ENCODE results near the gene DUS2.
A peak's percentile ranks its signal among the peaks of the same experiment; 100 is the strongest.
"Not testable (repeated sequence)": the region's sequence is repeated elsewhere in the genome, so short reads cannot be mapped to it uniquely, and the experiment has no call there.

The DUS2 gene

DNA sequence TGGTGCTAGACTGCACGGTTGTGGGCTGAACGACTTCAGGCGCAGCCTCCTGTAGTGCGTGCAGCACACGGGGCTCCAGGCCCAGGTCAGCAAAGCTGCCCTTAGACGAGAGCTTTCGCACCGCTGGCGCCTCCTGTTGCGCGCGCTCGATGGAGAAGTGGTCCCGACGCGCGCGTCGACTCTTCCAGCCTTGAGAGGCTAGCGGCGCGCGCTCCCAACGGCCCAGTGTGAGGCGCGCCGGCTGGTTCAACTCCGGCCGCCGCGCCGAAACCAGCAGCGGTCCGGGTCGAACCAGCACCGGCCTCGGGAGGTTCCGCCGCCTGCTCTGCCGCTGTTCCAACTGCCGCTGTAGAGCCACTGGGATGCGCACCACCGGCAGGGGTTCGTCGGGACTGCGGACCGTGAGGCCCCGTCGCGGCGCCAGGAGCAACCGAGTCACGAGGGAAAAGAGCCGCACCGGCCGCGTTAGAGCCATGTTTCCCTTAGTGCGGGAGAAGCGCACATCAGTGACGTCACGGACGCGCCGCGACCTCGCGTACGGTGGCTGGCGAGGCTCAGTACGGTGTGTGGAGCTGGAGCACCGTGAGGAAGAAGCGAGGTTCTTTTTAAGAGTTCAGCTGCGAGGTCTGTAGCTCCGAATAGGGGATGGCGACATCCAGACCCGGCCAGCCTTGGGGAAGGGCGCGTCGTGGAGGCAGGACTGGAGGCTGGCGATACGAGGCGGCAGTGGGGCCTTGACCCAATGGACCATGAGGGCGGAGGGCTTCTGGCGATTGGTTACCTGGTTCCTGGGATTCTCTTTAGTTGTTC lies at the start of gene DUS2, which contains the start of gene DDX28:
Gene DUS2 (plus strand): TSS at position 557 of the 810 bp plus-strand sequence. CDS start 14,740 bp downstream, outside the sequence.
Gene DDX28 (minus strand): TSS at position 505 of the 810 bp plus-strand sequence. CDS start 30 bp downstream, at position 475.
- DNase-seq: peak; percentile 80

DNA sequence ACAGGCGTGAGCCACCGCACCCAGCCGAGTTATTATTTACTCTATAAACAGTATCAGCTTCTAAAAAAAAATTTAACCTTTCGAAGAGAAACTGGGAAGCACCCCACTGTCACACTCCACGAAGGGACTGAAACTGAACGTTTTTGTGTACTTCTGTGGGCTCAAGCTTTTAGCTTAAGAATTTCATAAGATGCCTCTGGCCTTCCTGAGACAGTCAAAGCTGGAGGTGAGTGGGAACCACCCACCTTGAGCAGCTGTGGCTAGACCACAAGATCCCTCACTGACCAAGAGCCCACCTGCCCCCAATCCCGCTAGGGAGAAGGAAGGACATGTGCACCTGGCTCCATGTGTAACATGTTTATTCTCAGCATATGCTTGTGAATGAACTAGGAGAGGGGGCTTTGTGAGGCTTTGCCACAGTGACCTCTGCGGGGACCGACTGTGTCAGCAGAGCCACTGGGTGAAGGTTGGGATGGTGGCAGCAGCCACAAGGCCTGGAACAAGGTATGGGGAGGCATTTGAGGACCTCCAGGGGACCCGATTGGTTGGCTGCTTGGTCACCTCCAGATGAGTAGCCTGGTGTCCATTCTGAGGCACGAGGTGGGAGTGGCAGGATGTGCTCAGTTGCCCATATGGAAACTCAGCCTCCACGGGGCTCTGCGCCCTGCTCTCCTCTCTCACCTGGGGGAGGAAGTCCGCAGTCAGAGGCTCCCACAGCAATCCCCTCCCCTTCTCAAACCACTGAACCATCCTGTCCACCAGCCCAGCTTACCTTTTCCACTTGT lies 47.6 kb upstream of the DUS2 start:
- no peak for DNase-seq

DNA sequence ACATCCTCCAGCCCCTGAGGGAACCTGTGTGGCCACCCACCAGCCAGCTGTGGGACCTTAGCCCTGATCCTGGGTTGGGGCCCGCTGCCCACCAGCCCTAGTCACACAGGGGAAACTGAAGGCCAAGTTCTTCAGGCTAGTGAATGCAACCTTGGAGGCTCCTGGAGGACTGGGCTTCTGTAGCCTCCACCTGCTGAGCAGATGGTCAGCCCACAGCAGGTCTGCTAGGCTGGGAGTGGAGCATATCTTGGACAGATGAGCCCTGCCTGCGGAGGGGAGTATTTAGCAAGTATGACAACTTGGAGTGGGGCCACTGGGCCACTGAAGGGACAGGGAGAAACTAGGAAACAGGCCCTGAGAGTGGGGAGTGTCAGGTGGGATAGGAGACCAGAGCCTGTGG lies 46.9 kb upstream of the DUS2 start:
- no peak for DNase-seq

DNA sequence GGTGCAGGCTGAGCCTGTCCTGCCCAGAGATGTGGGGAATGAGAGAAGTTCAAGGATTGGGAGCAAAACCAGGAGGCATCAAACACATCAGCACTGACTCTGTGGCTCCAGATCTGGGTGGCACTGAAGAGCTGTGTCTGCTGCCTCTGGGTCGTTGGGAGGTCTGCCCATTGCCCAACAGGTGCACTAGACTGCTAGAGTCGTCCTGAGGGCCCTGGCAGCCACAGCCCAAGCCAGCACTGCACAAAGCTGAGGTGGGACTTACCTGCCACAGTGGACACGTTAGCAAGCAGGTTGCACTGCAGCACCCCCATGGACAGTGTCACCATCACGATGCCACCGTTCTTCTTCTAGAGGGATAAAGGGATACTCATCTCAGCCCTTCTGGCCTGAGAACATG lies 46.1 kb upstream of the DUS2 start:
- DNase-seq: no peak

DNA sequence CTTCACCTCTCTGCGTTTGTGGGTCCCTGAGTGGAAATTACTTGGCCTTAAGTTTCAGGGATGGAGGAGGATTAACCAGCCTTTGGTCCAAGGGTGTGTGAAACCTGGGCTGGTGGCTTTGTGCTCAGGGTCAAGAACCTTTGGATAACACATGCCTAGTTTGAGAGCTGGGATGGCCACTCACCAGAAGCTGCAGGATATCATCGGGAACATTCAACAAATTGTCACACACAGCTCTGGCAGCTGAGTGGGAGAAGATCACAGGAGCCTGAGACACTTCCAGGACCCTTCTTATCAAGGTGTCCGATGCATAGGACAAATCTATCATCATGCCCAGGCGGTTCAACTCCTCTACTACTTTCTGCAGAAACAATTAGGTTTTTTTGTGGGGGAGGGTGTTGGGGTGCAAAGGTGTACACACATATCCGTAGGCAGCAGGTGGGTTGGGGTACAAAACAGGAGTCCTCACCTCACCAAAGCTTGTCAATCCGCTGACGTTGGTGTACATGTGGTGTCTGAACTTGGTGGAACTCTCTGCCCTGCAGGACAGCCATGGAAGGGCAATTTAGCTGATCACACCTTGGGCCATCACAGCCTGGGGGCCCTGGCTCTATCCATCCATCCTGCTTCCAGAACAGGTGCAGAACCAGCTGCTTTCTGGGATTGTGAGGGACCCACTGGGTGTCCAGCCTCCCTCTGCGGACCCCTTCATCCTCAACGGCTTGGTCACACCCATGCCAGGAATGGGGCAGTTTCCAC lies 45.4 kb upstream of the DUS2 start:
- DNase-seq: no peak

DNA sequence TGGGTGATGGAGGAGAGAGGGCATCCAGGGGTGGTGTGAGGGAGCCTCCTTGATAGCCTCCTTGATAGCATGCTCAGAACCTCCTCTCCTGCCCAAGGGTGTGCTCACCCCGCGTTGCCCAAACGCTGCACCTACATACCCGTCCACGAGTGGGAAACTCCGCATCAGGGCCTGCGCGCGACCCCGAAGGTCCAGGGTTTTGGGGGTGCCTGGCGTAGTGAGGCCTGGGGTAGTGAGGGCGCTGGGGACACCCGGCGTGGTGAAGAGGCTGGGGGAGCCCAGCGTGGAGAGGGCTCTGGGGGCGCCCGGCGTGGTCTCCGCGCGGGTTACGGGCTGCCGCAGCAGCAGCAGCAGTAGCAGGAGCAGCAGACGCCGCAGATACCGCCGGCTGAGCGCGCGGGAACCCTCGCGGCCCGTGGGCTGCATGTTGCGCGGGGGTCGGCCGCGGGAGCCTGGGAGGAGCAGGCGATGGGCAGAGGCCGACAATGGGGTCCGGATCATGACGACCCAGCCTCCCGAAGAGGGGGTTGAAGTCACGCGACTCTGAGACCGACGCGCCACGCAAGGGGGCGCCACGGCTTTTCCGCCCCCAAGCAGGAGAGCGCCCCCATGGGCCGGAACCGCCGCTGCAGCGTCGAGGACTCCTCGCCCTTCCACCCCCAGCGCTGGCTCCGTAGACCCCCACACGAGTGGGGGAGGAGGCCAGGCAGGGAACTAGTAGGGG lies 43.0 kb upstream of the DUS2 start, which contains the start of gene DPEP3:
Gene DPEP3 (minus strand): TSS at position 545 of the 724 bp plus-strand sequence. CDS start 119 bp downstream, at position 426.
- no peak for DNase-seq

DNA sequence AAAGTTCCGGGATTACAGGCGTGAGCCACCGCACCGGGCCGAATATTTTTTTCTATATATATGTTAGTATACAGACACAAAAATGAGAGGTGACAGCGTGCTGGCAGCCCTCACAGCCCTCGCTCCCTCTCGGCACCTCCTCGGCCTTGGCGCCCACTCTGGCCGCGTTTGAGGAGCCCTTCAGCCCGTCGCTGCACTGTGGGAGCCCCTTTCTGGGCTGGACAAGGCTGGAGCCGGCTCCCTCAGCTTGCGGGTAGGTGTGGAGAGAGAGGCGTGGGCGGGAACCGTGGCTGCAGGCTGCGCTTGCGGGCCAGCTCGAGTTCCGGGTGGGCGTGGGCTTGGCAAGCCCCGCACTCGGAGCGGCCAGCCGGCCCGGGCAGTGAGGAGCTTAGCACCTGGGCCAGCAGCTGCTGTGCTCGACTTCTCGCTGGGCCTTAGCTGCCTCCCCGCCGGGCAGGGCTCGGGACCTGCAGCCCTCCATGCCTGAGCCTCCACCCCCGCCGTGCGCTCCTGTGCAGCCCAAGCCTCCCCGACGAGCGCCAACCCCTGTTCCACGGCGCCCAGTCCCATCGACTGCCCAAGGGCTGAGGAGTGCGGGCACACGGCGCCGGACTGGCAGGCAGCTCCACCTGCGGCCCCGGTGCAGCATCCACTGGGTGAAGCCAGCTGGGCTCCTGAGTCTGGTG lies 40.9 kb upstream of the DUS2 start:
- no peak for DNase-seq

DNA sequence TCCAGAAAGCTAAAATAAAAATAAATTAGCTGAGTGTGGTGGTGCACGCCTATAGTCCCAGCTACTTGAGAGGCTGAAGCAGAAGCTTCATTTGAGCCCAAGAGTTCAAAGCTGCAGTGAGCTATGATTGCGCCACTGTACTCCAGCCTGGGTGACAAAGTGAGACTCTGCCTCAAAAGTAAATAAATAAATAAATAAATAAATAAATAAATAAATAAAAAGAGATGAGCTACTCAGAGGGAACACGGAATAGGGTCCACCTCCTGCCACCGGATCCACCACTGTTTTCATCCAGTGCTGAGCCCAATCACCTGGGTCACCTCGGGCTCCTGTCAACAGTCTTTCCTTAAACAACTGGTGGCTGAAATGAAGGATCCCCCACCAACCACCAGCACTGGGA lies 36.1 kb upstream of the DUS2 start:
- no peak for DNase-seq

DNA sequence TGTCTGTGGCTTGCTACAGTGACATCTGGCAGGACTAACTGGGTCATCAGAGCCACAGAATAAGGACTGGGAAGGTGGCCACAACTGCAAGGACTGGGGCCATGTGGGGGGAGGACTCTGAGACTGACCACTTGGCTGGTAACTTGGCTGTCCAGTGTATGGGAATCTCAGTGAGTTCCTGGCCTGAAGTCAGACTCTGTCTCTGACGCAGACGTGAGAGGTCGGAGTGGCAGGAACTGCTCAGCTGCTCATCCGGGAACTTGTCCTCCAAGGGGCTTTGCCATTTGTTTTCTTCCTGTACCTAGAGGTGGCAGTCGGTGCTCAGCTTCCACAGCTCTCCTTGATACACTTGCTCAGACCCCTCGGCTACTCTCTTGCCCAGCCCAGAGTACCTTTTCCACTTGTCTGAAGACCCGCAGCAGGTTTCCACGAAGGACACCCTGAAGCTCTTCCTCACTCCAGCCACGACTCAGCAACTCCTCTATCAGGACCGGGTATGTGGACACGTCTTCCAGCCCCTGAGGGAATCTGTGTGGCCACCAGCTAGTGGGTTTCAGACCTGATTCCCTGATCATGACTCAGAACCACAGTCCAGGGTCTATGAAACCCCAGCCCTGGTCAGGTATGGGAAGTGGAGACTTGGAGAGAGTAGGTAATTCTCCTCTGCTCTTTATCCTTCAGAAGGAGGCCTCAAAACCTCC lies 35.5 kb upstream of the DUS2 start:
- no peak for DNase-seq

DNA sequence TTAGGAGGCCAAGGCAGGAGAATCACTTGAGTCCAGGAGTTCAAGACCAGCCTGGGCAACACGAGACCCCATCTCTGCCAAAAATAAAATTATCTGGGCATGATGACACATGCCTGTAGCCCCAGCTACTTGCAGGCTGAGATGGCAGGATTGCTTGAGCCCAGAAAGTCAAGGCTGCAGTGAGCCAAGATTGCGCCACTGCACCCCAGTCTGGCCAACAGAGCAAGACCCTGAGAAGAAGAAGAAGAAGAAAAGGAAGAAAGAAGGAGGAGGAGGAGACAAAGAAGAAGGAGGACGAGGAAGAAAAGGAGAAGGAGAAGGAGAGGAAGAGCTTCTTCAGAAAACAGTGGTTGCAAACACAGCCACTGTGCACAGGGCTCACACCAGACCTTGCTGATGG lies 34.4 kb upstream of the DUS2 start:
- no peak for DNase-seq

DNA sequence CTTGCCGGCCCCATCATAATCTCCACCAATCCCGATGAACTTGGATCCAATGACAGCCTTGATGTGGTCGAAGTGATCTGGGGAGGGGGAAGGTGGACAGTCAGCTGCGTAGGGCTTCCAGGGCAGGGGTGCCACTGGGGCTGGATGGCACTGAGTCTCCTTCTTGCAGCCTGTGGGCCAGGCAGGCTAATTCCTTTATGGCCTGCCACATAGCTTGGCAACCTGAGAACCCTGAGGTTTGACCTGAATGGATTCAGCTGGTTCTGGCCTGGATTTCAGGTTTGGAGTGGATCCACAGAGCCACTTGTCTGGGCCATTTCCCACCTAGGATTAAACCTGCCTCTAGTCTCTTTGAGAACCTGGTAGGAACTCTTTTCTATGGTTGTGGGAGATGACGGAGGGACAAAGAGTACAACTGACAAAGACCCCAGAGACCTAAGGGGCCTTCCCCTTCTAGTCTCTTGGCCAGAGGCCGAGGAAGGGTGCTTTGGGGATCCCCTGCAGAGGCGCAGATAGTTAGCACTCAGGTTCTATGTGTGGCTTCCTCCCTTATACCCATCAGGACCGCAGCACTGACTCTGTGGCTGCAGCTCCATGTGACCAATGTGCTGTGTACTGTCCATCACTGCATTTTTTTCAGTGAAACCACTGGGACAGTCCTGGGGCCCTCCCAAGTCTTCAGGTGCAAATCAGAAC lies 33.6 kb upstream of the DUS2 start:
- DNase-seq: no peak

DNA sequence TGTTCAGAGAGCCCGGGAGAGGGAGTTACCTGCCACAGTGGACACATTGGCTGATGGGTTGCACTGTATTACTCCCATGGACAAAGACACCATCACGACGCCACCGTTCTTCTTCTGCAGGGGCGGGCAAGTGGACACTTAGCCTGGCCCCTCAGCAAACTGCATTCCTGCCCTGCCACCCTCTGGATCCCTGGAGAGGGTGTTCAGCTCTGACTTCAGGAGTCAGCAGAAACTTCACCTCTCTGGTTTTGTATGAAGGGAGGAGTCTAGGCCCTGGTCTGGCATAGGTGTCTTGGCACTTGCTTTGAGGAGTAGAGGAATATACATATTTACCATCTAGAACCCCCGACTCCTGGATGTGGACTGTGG lies 33.1 kb upstream of the DUS2 start:
- DNase-seq: no peak

DNA sequence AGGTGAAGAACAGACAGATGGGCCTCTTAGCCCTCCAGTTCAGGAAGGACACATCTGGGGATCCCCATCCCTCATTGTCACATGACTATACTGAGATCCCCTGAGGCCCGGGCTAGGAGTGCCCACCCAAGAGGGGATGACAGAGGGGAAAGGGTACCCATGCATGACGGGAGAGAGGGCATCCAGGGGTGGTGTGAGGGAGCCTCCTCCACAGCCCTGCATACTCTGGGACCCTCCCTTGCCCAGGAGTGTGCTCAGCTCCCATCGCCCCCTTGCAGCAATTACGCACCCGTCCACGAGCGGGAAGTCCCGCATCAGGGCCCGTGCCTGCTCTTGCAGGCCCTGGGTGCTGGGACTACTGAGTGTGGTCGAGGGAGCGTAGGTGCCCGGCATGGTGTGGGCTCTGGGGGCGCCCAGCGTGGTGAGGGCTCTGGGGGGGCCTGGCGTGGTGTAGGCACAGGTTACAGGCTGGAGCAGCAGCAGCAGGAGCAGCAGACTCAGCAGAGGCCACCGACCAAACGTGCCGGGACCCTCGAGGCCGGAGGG lies 30.4 kb upstream of the DUS2 start:
- DNase-seq: no peak

DNA sequence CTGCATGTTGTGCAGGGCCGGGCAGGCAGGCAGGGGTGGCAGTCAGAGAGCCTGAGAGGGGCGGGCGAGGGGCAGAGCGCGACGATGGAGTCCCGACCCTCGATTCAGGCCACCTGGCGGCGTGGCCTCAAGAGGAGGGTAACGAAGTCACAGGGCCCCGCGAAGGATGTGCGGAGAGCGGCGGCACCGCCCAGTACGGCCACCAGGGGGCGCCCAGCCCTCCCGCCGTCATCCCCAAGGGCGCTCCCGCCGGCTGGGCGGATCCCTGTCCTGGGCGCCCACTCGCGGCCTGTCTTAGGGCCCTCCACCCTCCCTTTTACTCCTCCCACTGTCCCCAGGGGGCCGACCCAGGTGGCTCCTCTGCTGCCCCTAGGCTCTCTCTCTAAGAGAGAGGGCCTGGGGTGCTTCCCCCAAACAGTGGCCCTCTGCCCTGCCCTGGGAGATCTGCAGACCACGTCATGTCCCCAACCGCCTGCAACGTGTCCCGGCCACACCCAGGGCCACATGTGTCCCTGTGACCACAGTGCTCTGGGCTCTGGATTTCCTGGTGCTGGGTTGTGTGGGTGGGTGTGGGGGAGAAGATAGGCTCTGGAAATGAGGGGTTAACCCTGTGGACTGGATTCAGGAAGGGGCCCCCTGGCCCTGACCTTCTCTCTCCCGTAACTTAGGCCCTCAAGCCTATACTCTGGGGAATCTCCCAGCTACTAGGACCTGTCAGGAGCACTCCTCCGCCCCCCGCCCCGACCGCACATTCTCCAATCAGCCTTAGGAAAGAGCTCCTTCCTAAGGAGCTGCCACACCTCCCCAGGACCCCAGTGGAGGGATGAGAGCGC lies 29.7 kb upstream of the DUS2 start:
- no peak for DNase-seq

DNA sequence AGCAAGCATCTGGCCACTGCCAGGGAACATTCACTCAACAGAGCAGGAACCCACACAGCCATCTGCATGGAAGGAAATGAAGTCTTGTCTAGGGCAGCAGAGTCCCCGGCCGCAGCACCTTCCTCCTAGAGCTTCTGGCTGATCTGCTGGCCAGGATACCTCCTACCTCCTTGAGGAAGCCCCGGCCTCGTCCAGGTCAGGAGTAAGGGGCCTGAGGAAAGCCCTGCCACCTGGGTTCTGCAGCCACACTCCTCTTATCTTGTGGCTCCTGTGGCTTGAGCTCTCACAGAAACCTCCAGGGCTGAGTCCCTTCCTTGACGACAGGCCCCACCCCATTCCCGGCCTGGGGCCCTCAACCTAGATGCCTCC lies 29.1 kb upstream of the DUS2 start:
- not testable (repeated sequence) for DNase-seq

DNA sequence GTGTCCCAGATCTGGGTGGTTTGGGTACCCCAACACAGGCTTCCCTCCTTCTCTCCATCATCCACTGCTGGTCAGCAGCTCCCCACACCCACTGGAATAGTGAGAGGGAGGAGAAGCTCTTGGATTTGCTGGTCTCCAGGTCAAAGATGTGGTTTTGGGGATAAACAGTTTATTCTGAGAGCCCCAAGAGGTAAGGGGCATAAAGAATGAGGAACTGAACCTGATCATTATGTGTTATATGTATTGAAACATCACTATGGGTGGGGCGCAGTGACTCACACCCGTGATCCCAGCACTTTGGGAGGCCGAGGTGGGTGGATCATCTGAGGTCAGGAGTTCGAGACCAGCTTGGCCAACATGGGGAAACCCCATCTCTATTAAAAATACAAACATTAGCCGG lies 27.7 kb upstream of the DUS2 start:
- DNase-seq: no peak

DNA sequence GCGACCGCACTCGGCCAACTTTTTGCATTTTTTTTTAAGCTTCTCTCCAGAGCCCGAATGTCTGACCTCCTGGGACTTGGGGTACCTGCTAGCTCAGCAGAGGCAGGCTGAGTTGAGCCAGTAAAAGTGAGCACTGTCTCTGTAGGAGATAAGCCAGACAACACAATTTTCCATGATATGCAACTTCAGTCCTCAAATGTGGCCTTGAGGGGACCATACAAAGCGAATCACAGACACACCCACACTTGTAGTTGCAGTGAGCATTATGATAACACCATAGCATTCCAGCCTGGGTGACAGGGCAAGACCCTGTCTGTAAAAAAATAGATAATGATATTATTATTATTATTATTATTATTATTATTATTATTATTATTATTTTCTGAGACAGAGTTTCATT lies 26.4 kb upstream of the DUS2 start:
- no peak for DNase-seq

DNA sequence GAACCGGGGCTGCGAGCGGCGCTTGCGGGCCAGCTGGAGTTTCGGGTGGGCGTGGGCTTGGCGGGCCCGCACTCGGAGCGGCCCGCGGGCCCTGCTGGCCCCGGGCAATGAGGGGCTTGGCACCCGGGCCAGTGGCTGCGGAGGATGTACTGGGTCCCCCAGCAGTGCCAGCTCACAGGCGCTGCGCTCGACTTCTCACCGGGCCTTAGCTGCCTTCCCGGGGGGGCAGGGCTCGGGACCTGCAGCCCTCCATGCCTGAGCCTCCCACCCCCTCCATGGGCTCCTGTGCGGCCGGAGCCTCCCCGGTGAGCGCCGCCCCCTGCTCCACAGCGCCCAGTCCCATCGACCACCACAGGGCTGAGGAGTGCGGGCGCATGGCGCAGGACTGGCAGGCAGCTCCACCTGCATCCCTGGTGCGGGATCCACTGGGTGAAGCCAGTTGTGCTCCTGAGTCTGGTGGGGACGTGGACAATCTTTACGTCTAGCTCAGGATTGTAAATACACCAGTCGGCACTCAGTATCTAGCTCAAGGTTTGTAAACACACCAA lies 24.8 kb upstream of the DUS2 start:
- not testable (repeated sequence) for DNase-seq

Measured in DMS 273 treated with DMSO at 0.1 percent for 48 hours (cell line).